D341Med (cell line): Measurements from ENCODE around the gene TSPO2.
"Not testable (repeated sequence)": the region's sequence is repeated elsewhere in the genome, so short reads cannot be mapped to it uniquely, and the experiment has no call there.

Experiments used
- DNase-seq: peaks from one replicate; pipeline ENCODE4 v3.0.0; 2012; ENCODE audit warnings: low spot score

TSPO2 gene

DNA sequence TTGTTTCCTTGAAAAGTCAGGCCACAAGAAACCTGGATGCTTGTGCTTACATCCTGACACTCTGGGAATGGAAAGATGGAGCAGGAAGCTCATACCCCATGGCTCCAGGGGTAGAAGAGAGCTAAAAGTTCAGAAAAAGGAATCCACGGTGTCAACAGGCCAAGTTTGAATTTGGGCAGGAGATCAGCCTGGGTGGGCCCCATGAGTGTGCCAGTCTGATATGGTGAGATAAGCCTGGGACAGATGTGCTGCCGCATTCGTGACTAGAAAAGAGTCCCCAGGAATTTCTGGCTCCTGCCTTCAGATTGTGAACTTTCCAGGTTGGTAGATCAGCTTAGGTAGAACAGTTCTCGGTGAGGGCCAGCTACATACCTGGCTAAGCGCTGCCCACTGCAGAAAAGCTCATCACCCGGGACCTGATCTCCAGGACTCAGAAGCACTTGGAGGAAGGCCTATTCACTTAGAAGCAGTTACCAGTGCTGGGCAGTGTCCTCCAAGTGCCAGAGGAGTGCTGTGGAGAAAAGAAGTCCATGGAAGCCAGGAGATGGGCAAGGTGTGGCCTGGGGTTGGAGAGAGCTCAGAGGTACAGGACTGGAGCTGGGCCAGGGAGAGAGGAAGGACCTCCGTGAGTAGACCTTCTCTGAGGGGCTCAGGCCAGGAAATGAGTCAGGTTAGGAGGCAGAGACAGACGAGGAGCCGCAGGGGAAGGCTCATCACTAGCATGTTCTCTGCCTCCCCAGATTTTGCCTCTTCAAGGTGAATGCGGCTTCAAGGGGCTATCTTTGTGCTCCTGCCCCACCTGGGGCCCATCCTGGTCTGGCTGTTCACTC lies at the start of gene TSPO2:
Gene TSPO2 (plus strand): TSS at position 242 of the 830 bp plus-strand sequence. CDS start 519 bp downstream, at position 761.
- DNase-seq: no peak

- DNase-seq: no peak
Observed at GRCh38 chr6:40992746-40993145, 49.5 kb upstream of the TSPO2 start.

- DNase-seq: no peak
Observed at GRCh38 chr6:40996591-40997233, 45.6 kb upstream of the TSPO2 start.

GRCh38 chr6:40997234-40997957 lies 44.9 kb upstream of the TSPO2 start:
- no peak for DNase-seq

DNA sequence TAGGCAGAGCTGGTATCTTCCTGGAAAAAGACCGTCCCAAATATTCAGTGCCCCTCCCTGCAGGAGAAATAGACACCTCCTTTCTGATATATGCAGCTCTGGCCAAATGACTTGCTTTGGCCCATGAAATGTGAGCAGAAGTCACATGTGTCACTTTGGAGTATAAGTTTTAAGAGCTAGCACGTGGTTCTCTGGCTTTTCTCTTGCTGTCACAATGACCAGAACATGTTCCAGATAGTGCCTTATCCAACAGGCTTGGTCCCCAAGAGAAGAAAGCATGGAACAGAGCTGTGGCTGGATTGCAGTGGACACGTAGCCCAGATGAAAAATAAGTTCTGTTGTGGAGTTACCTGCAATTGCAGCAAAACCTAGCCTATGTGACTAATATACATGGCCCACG lies 43.6 kb upstream of the TSPO2 start:
- DNase-seq: no peak

- DNase-seq: peak; percentile 42
Observed at GRCh38 chr6:40999569-40999968, 42.7 kb upstream of the TSPO2 start.

- DNase-seq: no peak
Observed at GRCh38 chr6:41000248-41000647, 42.0 kb upstream of the TSPO2 start.

- DNase-seq: no peak
Observed at GRCh38 chr6:41002168-41002567, 40.1 kb upstream of the TSPO2 start.

- DNase-seq: peak; percentile 43
Observed at GRCh38 chr6:41006217-41006616, 36.0 kb upstream of the TSPO2 start.

DNA sequence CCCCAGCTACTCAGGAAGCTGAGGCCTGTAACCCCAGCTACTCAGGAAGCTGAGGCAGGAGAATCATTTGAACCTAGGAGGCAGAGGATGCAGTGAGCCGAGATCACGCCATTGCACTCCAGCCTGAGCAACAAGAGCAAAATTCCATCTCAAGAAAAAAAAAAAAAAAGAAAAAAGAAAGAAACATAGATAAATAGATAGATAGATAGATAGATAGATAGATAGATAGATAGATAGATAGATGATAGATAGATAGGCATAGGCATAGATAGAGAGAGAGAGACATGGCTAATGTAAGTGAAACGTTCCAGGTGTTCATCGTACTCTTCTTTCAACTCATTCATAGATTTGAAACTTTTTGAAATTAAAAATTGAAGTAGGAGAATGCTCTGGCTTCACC lies 35.3 kb upstream of the TSPO2 start:
- DNase-seq: not testable (repeated sequence)

DNA sequence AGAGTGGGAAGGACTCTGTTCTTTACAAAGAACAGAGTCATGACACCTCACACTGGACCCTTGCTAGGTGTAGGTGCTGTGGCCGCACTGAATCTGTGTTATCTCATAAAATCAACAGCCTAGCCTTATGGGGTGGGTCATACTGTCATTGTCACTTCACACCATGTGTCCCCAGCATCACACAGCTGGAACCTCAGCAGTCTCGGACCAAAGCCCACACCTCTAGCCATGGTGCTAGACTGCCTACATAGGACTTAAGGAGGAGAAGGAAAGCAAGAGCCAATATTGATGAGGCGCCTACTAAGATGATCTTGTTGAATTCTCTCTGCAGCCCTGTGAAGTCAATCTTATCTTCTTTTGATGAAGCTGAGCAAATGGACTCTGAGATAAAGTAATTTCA lies 34.3 kb upstream of the TSPO2 start:
- DNase-seq: no peak

GRCh38 chr6:41009669-41010068 lies 32.6 kb upstream of the TSPO2 start:
- no peak for DNase-seq

GRCh38 chr6:41011673-41012072 lies 30.6 kb upstream of the TSPO2 start:
- DNase-seq: no peak

DNA sequence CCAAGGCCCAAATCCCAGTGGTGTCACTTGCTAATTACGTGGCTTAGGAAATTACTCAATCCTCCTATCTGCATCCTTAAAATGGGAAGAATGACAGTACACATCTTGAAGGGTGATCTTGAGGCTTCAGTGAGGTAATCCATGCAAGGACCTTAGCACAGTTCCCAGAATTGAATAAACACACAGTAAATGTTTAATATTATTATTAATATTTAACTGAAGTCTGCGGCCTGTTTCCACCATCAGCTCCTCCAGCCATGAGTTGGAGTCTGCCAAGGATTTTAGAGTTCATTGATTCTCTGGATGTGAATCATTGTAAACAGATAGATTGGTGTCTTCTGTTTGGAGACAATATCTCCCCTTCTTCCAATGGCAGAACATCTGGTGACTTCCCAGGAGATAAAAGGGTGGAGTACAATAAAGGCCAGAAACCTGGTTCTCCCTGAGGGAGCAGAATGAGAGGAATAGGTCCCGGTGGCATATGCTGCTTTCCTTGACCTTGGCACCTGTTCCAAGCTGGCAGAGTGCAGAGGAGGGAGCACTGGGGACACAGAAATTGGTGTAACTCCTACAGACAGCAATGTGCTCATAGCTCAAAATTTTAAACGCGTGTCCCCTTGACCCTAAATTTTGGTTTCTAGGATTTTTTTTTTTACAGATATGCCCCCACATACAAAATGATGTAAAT lies 28.7 kb upstream of the TSPO2 start:
- no peak for DNase-seq

- DNase-seq: no peak
Observed at GRCh38 chr6:41014780-41015179, 27.5 kb upstream of the TSPO2 start.

GRCh38 chr6:41015860-41016259 lies 26.4 kb upstream of the TSPO2 start:
- DNase-seq: not testable (repeated sequence)

DNA sequence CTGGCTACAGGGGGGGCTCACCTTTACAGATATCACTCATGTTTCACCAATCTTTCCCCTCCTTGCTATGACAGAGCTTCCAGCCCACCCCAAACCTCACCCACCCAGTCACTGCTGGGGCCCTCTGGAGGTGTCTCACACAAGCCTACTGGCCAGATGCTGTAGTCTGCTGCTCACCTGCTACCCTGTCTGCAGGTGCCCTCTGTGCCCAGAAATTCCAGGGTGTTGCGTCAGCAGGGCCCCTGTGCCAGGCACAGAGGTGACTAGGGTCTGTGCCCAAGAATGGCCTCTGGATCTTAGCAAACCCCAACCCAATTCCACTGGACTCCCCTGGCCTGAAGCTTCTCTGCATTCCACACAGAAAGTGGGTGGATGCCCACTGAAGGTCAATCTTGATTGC lies 24.6 kb upstream of the TSPO2 start:
- DNase-seq: no peak

GRCh38 chr6:41021832-41022231 lies 20.4 kb upstream of the TSPO2 start:
- no peak for DNase-seq

DNA sequence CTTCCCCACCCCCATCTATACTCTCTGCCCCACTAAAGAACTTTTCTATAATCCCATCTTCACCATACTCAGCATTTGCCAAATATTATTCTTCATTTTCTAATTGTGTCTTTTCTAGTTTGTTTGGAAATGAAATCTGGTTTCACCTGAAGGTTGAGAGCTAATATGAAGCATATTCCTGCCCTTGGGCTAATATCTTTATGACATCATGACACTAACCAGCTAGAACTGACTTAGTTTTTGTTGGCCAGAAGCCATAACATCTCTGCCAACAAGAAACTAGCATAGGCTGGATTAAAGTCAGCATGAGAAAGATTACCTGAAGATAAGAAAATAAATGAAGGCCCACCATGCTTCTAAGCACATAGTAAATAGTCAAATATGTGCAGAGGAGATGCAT lies 20.0 kb upstream of the TSPO2 start:
- DNase-seq: no peak

DNA sequence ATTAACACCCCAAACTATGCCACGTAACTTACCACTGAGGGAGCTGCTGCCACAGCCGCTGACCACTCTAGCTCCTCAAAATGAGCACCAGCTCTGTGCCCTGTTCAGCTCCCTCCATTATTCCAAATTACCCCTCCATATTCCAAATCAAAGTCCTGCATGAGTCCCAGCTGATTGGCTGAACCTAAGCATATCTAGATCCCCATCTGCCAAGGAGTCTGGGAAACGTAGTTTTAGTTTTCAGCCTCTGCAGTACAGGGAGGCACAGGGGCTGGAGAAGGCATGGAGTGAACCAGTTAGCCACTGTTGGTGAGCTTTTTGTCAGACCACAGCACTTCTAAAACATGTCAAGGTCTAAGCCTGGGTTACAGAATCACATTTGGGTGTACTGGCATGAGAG lies 19.2 kb upstream of the TSPO2 start:
- DNase-seq: no peak

GRCh38 chr6:41025966-41026530 lies 16.2 kb upstream of the TSPO2 start:
- no peak for DNase-seq

GRCh38 chr6:41027241-41027640 lies 15.0 kb upstream of the TSPO2 start:
- no peak for DNase-seq
